Kidney (tissue), 14 donors: ENCODE data around the gene MVP. TPM values are rescaled to one million over a fixed set of nuclear protein-coding genes. Genes with fewer than 3 reads are reported as not detected.

ENCODE experiments used
- DNase-seq, 5 donors: peaks; one replicate each; pipeline ENCODE4 v3.0.0-alpha.2; 2013 to 2020
- FAIRE-seq: peaks from 2 replicates; lab custom pipeline; 2012; peaks lifted over from hg19 to GRCh38; lab: Jason Lieb, UNC
- H3K27ac ChIP-seq, 2 donors: one replicate each; pipeline ENCODE4 v1.7.0; 2013; ENCODE audit warnings: low read depth in 2 of 2, low read length in 2 of 2, inconsistent platforms in 1 of 2
- H3K27me3 ChIP-seq: one replicate; pipeline ENCODE4 v1.7.1; 2013; ENCODE audit warnings: low read length, inconsistent platforms; ENCODE audit not compliant: control insufficient read depth, insufficient read depth
- H3K36me3 ChIP-seq, 3 donors: one replicate each; pipeline versions ENCODE4 v1.7.0 to v1.7.1; 2013; ENCODE audit warnings: low read length in 3 of 3, control low read depth in 1 of 3, inconsistent platforms in 1 of 3; ENCODE audit not compliant: insufficient read depth in 3 of 3, control insufficient read depth in 2 of 3
- H3K4me1 ChIP-seq, 3 donors: one replicate each; pipeline versions ENCODE4 v1.7.0 to v1.7.1; 2013; ENCODE audit warnings: low read length in 3 of 3, inconsistent platforms in 1 of 3, low read depth in 1 of 3; ENCODE audit not compliant: control insufficient read depth in 2 of 3, insufficient read depth in 2 of 3
- H3K4me3 ChIP-seq, 3 donors: one replicate each; pipeline versions ENCODE4 v1.7.0 to v1.8.1; 2013; ENCODE audit warnings: low read length in 3 of 3, control low read depth in 1 of 3, inconsistent platforms in 1 of 3
- H3K9ac ChIP-seq, 3 donors: one replicate each; pipeline versions ENCODE4 v1.7.0 to v1.7.1; 2013; ENCODE audit warnings: low read length in 3 of 3, control low read depth in 1 of 3, inconsistent platforms in 1 of 3
- H3K9me3 ChIP-seq, 3 donors: one replicate each; pipeline versions ENCODE4 v1.7.0 to v1.7.1; 2013; ENCODE audit warnings: low read length in 3 of 3, control low read depth in 1 of 3, inconsistent platforms in 1 of 3; ENCODE audit not compliant: control insufficient read depth in 2 of 3, insufficient read depth in 1 of 3
- intact Hi-C: fragments of 100-400 bp; cut with DNase I; formaldehyde crosslinking; loops from one replicate; pipeline ENCODE4 v1.11.1; 2022
- polyA plus RNA-seq: library from polyadenylated mRNA; stranded (reverse); fragments of 350-450 nt; fragmentation: Illumina TruSeq; extraction: RNeasy Lipid Tissue Mini Kit (QIAGEN cat#74804); gene quantifications from one replicate; pipeline ENCODE4 v1.2.3, GENCODE V29; 2014; ENCODE audit warnings: low read depth, low replicate concordance; ENCODE audit not compliant: insufficient read depth
- total RNA-seq: library from RNA; stranded (reverse); fragmentation: NEBNext Ultra II Directional; extraction: Animal tissue kit (Norgen Biotek cat#: 25700); gene quantifications from one replicate; pipeline ENCODE4 v1.2.1, GENCODE V29; 2021
- TF ChIP-seq, protein P1 (sequence below): IDR thresholded peaks from 3 replicates; pipeline ENCODE4 v1.5.1; 2012; ENCODE audit warnings: mild to moderate bottlenecking, moderate library complexity, borderline replicate concordance; ENCODE audit not compliant: insufficient read depth; ENCODE audit errors: extremely low read depth
- donor health status: control.
- donor health status: control.
- donor health status: control.
- donor health status: control.
- donor health status: control.
- donor health status: DM: yes; HTN: yes; CAD: no.
- donor health status: Normal renal cell carcinoma (clear cell type).

Gene MVP
- total and polyA plus RNA-seq, 2 donors from 2014 or later, result 123 to 271 TPM

DNA sequence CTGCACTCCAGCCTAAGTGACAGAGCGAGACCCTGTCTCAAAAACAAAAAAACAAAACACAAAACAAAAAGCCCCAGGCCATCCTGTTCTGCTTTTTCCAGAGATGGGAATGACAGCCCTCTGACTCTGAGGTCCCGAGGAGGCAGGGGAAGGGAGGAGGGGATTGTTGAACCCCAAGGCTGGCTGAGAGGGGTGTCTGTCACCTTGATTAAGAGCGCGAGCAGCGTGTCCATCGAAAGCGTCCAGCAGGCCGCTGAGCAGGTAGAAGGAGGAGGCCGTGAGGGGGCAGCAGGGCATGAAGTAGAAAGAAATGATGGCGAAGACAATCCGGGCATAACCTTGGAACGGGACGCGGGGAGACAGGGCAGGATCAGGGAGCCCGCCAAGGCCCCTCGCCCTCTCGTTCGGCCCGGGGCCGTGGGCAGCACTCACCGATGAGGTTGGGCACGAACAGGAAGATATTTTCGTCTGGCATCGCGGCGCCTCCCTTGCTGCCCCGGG, 42.2 kb downstream of the MVP start:
- Histone ChIP-seq H3K9me3 (no peaks in the 10 kb centered on the region), H3K27ac (peak overlapping the region; percentile 97 to 98), H3K4me1 (peaks cover 0 to 12% (median 5%) of the 10 kb centered on the region in 3 donors), H3K4me3 (peak overlapping the region; percentile 71 to 91 (median 87)), H3K9ac (peak overlapping the region; percentile 60 to 86 (median 66)), H3K36me3 (peaks cover 0 to 5% (median 0%) of the 10 kb centered on the region in 3 donors), H3K27me3 (no peaks in the 10 kb centered on the region)
- no peak for FAIRE-seq
- peak in 4 of 5 donors; percentile 43 to 67 (median 60) for DNase-seq
- intact Hi-C loops, result no loop called here
- TF ChIP-seq, protein P1, sequence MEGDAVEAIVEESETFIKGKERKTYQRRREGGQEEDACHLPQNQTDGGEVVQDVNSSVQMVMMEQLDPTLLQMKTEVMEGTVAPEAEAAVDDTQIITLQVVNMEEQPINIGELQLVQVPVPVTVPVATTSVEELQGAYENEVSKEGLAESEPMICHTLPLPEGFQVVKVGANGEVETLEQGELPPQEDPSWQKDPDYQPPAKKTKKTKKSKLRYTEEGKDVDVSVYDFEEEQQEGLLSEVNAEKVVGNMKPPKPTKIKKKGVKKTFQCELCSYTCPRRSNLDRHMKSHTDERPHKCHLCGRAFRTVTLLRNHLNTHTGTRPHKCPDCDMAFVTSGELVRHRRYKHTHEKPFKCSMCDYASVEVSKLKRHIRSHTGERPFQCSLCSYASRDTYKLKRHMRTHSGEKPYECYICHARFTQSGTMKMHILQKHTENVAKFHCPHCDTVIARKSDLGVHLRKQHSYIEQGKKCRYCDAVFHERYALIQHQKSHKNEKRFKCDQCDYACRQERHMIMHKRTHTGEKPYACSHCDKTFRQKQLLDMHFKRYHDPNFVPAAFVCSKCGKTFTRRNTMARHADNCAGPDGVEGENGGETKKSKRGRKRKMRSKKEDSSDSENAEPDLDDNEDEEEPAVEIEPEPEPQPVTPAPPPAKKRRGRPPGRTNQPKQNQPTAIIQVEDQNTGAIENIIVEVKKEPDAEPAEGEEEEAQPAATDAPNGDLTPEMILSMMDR, result peak; percentile 7

- intact Hi-C loops, result no loop called here
- FAIRE-seq (peak; percentile 54), DNase-seq (peak; percentile 95 to 99 (median 96))
- Histone ChIP-seq H3K4me1 (peaks cover 0 to 12% (median 5%) of the 10 kb centered on the region in 3 donors), H3K27me3 (no peaks in the 10 kb centered on the region), H3K27ac (peak within 1 kb of the TSS; percentile 97 to 98), H3K9ac (peak within 1 kb of the TSS; percentile 66 to 86 (median 74)), H3K4me3 (peak within 1 kb of the TSS; percentile 71 to 91 (median 87)), H3K36me3 (peaks cover 0 to 5% (median 0%) of the 10 kb centered on the region in 3 donors), H3K9me3 (no peaks in the 10 kb centered on the region)
- TF ChIP-seq, protein P1, result peak; percentile 77
These were observed 42.8 kb downstream of the MVP start, which contains the start of gene CDIPT for GRCh38 chr16:29862884-29863668. CDIPT (minus strand) TSS chr16:29863226; CDS start chr16:29862857, 369 bp downstream.

DNA sequence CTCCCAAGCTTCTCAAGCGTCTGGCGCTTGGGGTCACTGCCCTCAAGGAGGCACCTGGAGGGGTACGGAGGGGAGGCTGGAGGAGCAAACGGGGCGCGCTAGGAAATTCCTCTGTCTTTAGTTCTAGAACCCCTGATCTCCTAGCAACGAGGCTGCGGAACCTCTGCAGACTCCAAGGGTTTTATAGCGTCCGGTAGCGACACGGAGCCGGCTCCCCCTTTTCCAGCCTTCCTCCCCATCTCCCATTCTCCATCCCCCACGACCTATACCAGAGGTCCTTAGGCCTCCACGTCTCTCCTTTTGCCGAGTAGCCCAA, 43.4 kb downstream of the MVP start:
- FAIRE-seq, result no peak
- no peak for DNase-seq
- no peaks in the 10 kb centered on the region for H3K27me3 ChIP-seq
- H3K4me3 ChIP-seq, result peak overlapping the region; percentile 36 to 87 (median 69)
- intact Hi-C loops, result no loop called here
- H3K36me3 ChIP-seq, result peaks cover 0 to 4% (median 0%) of the 10 kb centered on the region in 3 donors
- H3K27ac ChIP-seq, result peak overlapping the region in 1 of 2 donors; percentile 97
- no peaks in the 10 kb centered on the region for H3K9me3 ChIP-seq
- no peak overlapping the region for H3K9ac ChIP-seq
- H3K4me1 ChIP-seq, result peaks cover 0 to 12% (median 5%) of the 10 kb centered on the region in 3 donors
- TF ChIP-seq, protein P1, result no peak
